ENCODE measurements around the gene CEACAM1.
"Not testable (repeated sequence)": the region's sequence is repeated elsewhere in the genome, so short reads cannot be mapped to it uniquely, and the experiment has no call there.

CEACAM1 gene

GRCh38 chr19:42528354-42529247, at the start of gene CEACAM1:
CEACAM1 (minus strand) TSS chr19:42528481; CDS start chr19:42528374, 107 bp downstream.
- no peak for DNase-seq (ENCODE audit: low read depth in 2 of 2, low spot score in 1 of 2)

GRCh38 chr19:42577016-42577415, 48.7 kb upstream of the CEACAM1 start:
- DNase-seq (ENCODE audit: low read depth in 2 of 2, low spot score in 1 of 2): no peak

GRCh38 chr19:42576241-42576640, 48.0 kb upstream of the CEACAM1 start:
- DNase-seq (ENCODE audit: low read depth in 2 of 2, low spot score in 1 of 2): no peak

- no peak for DNase-seq (ENCODE audit: low read depth in 2 of 2, low spot score in 1 of 2)
Observed at GRCh38 chr19:42573642-42574041, 45.4 kb upstream of the CEACAM1 start.

- DNase-seq (ENCODE audit: low read depth in 2 of 2, low spot score in 1 of 2): no peak
Observed at GRCh38 chr19:42571116-42571515, 42.8 kb upstream of the CEACAM1 start.

GRCh38 chr19:42569193-42569592, 40.9 kb upstream of the CEACAM1 start:
- DNase-seq (ENCODE audit: low read depth in 2 of 2, low spot score in 1 of 2): no peak

GRCh38 chr19:42568006-42568405, 39.7 kb upstream of the CEACAM1 start:
- DNase-seq (ENCODE audit: low read depth in 2 of 2, low spot score in 1 of 2): no peak

- no peak for DNase-seq (ENCODE audit: low read depth in 2 of 2, low spot score in 1 of 2)
Observed at GRCh38 chr19:42567567-42567966, 39.3 kb upstream of the CEACAM1 start.

GRCh38 chr19:42563352-42564210, 35.3 kb upstream of the CEACAM1 start:
- no peak for DNase-seq (ENCODE audit: low read depth in 2 of 2, low spot score in 1 of 2)

- DNase-seq (ENCODE audit: low read depth in 2 of 2, low spot score in 1 of 2): no peak
Observed at GRCh38 chr19:42561512-42561911, 33.2 kb upstream of the CEACAM1 start.

GRCh38 chr19:42560731-42561130, 32.5 kb upstream of the CEACAM1 start:
- DNase-seq (ENCODE audit: low read depth in 2 of 2, low spot score in 1 of 2): no peak

- no peak for DNase-seq (ENCODE audit: low read depth in 2 of 2, low spot score in 1 of 2)
Observed at GRCh38 chr19:42558450-42559150, 30.3 kb upstream of the CEACAM1 start.

GRCh38 chr19:42557386-42557871, 29.1 kb upstream of the CEACAM1 start:
- not testable (repeated sequence) for DNase-seq (ENCODE audit: low read depth in 2 of 2, low spot score in 1 of 2)

GRCh38 chr19:42555801-42556200, 27.5 kb upstream of the CEACAM1 start:
- no peak for DNase-seq (ENCODE audit: low read depth in 2 of 2, low spot score in 1 of 2)

- DNase-seq (ENCODE audit: low read depth in 2 of 2, low spot score in 1 of 2): no peak
Observed at GRCh38 chr19:42555317-42555716, 27.0 kb upstream of the CEACAM1 start.

GRCh38 chr19:42554046-42554575, 25.8 kb upstream of the CEACAM1 start:
- no peak for DNase-seq (ENCODE audit: low read depth in 2 of 2, low spot score in 1 of 2)

GRCh38 chr19:42553292-42554045, 25.2 kb upstream of the CEACAM1 start:
- DNase-seq (ENCODE audit: low read depth in 2 of 2, low spot score in 1 of 2): no peak

GRCh38 chr19:42552086-42553065, 24.1 kb upstream of the CEACAM1 start:
- DNase-seq (ENCODE audit: low read depth in 2 of 2, low spot score in 1 of 2): no peak

GRCh38 chr19:42550521-42550920, 22.2 kb upstream of the CEACAM1 start:
- DNase-seq (ENCODE audit: low read depth in 2 of 2, low spot score in 1 of 2): not testable (repeated sequence)

Data from stimulated activated CD8-positive, alpha-beta memory T cell treated with anti-CD3 and anti-CD28 coated beads, Interleukin-4, amount 100 ng/mL, for 4 hours (primary cell).